DMS153 treated with DMSO at 0.1 percent for 48 hours (cell line): Measurements from ENCODE around the gene SMARCD3.

ENCODE experiments used
- DNase-seq: peaks from one replicate; lab custom pipeline; 2025; ENCODE audit not compliant: unreplicated experiment; lab: John Stamatoyannopoulos, UW

SMARCD3 gene

DNA sequence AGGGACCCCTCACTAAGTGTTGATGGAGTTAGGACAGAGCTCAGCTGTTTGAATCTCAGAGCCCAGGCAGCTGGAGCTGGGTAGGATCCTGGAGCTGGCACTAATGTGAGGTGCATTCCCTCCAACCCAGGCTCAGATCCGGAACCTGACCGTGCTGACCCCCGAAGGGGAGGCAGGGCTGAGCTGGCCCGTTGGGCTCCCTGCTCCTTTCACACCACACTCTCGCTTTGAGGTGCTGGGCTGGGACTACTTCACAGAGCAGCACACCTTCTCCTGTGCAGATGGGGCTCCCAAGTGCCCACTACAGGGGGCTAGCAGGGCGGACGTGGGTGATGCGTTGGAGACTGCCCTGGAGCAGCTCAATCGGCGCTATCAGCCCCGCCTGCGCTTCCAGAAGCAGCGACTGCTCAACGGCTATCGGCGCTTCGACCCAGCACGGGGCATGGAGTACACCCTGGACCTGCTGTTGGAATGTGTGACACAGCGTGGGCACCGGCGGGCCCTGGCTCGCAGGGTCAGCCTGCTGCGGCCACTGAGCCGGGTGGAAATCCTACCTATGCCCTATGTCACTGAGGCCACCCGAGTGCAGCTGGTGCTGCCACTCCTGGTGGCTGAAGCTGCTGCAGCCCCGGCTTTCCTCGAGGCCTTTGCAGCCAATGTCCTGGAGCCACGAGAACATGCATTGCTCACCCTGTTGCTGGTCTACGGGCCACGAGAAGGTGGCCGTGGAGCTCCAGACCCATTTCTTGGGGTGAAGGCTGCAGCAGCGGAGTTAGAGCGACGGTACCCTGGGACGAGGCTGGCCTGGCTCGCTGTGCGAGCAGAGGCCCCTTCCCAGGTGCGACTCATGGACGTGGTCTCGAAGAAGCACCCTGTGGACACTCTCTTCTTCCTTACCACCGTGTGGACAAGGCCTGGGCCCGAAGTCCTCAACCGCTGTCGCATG is 11.0 kb downstream of the SMARCD3 start:
- DNase-seq = no peak

- DNase-seq = no peak
Observed at GRCh38 chr7:151236406-151236805, 12.1 kb downstream of the SMARCD3 start.

- DNase-seq = no peak
Observed at GRCh38 chr7:151235091-151235787, 13.3 kb downstream of the SMARCD3 start.

DNA sequence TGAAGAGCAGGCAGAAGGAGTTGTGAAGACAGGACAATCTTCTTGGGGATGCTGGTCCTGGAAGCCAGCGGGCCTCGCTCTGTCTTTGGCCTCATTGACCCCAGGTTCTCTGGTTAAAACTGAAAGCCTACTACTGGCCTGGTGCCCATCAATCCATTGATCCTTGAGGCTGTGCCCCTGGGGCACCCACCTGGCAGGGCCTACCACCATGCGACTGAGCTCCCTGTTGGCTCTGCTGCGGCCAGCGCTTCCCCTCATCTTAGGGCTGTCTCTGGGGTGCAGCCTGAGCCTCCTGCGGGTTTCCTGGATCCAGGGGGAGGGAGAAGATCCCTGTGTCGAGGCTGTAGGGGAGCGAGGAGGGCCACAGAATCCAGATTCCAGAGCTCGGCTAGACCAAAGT is 14.7 kb downstream of the SMARCD3 start:
- DNase-seq = no peak

DNA sequence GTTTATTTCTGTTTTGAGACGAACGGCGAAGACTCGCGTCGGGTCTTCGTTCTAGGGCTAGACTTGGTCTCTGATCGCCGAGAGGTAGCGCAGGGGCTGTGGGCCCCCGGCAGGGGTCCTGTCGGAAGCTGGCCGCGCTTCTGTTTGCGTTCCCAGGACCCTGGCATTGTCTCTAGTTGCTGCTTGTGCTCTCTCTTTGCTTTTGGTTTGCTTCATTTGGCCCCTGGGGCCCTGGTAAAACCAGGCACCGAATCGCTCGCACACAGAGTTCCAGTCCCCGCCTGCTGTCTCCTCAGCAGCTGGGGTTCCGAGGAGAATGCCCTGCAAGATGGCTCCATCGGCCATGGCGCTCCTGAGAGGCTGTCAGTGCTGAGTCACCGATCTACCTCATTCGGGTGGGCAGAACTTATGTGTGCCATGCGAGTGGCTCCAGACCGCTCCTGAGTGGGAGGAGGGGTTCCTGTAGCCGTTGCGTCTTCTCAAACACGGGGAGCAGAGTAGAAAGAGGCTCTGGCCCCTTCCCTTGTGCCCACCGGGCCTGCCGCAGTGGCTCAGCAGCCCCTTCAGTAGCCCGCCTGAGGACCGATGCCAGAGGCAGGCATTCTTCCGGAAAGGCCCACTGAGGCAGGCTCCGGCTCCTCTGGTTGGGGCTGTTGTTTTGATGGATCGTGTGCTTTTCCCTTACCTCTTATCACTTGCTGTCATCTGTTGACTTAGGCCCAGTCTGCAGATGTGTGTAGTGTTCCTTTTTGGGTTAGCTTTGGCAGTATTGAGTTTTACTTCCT is 15.4 kb downstream of the SMARCD3 start:
- DNase-seq = no peak

- peak; percentile 67 for DNase-seq
Observed at GRCh38 chr7:151232091-151232916, 16.2 kb downstream of the SMARCD3 start, which contains the start of gene CHPF2. CHPF2 (plus strand) TSS chr7:151232483; CDS start chr7:151234012, 1,529 bp downstream.

- DNase-seq = no peak
Observed at GRCh38 chr7:151231080-151231479, 17.4 kb downstream of the SMARCD3 start.

GRCh38 chr7:151229249-151229648 is 19.2 kb downstream of the SMARCD3 start:
- DNase-seq = no peak

DNA sequence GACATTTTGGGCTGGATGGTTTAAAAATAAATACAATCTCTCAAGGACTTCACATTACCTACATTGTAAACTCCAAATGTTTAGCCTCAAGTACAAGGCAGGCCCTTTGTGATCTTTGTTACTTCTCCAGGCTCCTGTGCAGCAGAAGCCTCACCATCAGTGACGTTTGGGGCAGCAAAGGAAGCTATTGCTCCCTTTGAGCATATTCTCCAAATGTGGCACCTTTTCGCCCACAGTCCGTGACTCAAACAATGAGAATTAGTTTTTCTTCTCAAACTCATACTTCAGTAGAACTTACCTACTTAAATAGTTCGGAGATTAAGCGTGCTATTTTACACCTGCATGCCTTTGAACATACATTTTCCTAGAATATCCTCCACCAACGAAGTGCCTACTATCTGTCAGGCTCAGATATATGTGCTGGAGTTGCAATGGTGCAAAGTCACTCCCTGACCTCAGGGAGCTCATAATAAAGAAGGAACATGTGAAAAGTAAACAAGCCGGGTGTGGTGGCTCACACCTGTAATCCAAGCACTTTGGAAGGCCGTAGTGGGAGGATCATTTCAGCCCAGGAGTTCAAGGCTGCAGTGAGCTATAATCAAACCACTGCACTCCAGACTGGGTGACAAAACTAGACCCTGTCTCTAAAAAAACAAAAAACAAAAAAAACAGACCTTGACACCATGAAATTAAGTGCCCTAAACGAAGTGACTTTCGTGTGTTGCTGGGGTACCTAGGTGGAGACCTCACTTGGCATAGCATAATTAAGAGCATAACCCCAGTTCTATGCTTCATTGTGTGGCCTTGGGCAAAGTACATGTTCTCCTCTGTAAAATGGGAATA is 20.2 kb downstream of the SMARCD3 start:
- DNase-seq = no peak

- peak; percentile 82 for DNase-seq
Observed at GRCh38 chr7:151226875-151227782, 21.4 kb downstream of the SMARCD3 start, which contains the start of gene ABCF2. ABCF2 (minus strand) TSS chr7:151227205; CDS start chr7:151226458, 747 bp downstream.

GRCh38 chr7:151226560-151226874 is 22.0 kb downstream of the SMARCD3 start:
- no peak for DNase-seq

GRCh38 chr7:151225948-151226510 is 22.5 kb downstream of the SMARCD3 start:
- no peak for DNase-seq

GRCh38 chr7:151223728-151224127 is 24.8 kb downstream of the SMARCD3 start:
- DNase-seq = no peak

GRCh38 chr7:151218170-151218569 is 30.3 kb downstream of the SMARCD3 start:
- no peak for DNase-seq

DNA sequence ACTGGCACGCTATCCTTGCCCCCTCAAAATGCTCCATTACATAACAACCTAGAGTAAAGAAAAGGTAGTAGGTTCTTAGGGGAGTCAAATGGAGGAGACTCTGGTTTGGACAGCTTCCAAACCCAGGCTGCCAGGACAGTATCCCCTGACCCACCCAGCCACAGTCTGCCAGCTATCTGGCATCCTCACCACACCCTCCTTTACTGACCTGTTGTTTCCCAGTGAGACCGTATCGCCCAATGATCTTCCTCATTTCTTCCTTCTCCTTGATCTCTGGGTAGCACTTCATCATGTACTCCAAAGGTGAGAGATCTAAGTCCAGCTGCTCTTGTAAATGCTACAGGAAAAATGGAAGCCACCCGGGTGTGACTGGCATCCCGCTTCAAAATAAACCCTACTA is 33.1 kb downstream of the SMARCD3 start:
- DNase-seq = no peak

- no peak for DNase-seq
Observed at GRCh38 chr7:151213826-151214225, 34.7 kb downstream of the SMARCD3 start.

DNA sequence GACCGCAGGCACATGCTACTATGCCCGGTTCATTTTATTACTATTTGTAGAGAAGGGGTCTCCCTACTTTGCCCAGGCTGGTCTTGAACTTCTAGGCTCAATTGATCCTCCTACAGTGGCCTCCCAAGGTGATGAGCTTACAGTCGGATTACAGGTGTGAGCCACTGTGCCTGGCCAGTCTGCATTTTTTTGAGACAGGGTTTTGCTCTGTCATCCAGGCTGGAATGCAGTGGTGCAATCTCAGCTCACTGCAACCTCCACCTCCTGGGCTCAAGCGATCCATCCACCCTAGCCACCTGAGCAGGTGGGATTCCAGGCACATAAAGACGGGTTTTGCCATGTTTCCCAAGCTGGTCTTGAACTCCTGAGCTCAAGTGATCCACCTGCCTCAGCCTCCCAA is 35.9 kb downstream of the SMARCD3 start:
- DNase-seq = no peak

- DNase-seq = no peak
Observed at GRCh38 chr7:151211155-151211772, 37.2 kb downstream of the SMARCD3 start.
